Upper lobe of right lung (tissue), 1 donor: ENCODE results near the gene NOS1. TPM values are rescaled to one million over a fixed set of nuclear protein-coding genes. Genes with fewer than 3 reads are reported as not detected.
A peak's percentile ranks its signal among the peaks of the same experiment; 100 is the strongest.

Source experiments
- ATAC-seq: fragments of 200-7000 bp; cut with Tn5 transposase; one replicate; pipeline ENCODE4 v1.9.1; 2020; ENCODE audit warnings: mild to moderate bottlenecking, moderate library complexity
- DNase-seq: peaks from one replicate; pipeline ENCODE4 v3.0.0-alpha.2; 2020
- H3K27ac ChIP-seq: fragments of 200-600 bp; one replicate; pipeline ENCODE4 v1.8.0; 2022
- H3K27me3 ChIP-seq: fragments of 200-600 bp; one replicate; pipeline ENCODE4 v1.8.0; 2022; ENCODE audit warnings: mild to moderate bottlenecking
- H3K36me3 ChIP-seq: fragments of 200-600 bp; one replicate; pipeline ENCODE4 v1.8.0; 2022
- H3K4me1 ChIP-seq: fragments of 200-600 bp; one replicate; pipeline ENCODE4 v1.8.0; 2022
- H3K4me3 ChIP-seq: fragments of 200-600 bp; one replicate; pipeline ENCODE4 v1.8.0; 2022; ENCODE audit warnings: mild to moderate bottlenecking
- H3K9me3 ChIP-seq: fragments of 200-600 bp; one replicate; pipeline ENCODE4 v1.8.0; 2022
- CTCF ChIP-seq: fragments of 200-600 bp; IDR thresholded peaks from one replicate; pipeline ENCODE4 v1.8.0; 2022; ENCODE audit warnings: antibody characterized with exemption
- intact Hi-C: fragments of 100-400 bp; cut with DNase I; formaldehyde crosslinking; loops from one replicate; pipeline ENCODE4 v1.11.0; 2022
- total RNA-seq: library from RNA; stranded (reverse); fragmentation: NEBNext Ultra II Directional; extraction: Animal tissue kit (Norgen Biotek cat#: 25700); gene quantifications from one replicate; pipeline ENCODE4 v1.2.1, GENCODE V29; 2021
- donor health status: DM: no; HTN: yes; CAD: no; lungs with severe emphysema.

Gene NOS1
- total RNA-seq, 1 donor from 2014 or later, result 4.9 TPM

GRCh38 chr12:117363953-117364486 is 2.6 kb upstream of the NOS1 start:
- intact Hi-C loops, result no loop called here

GRCh38 chr12:117363056-117363662 is 1.7 kb upstream of the NOS1 start:
- no peak for TF ChIP-seq CTCF

More at GRCh38 chr12:117363953-117364486, 2.6 kb upstream of the NOS1 start:
- no peaks in the 10 kb centered on the region for H3K9me3 ChIP-seq
- peaks cover 50% of the 10 kb centered on the region for H3K27me3 ChIP-seq
- H3K4me3 ChIP-seq, result no peak overlapping the region
- no peak for DNase-seq
- no peak for TF ChIP-seq CTCF
- no peak overlapping the region for H3K27ac ChIP-seq
- H3K4me1 ChIP-seq, result no peaks in the 10 kb centered on the region
- ATAC-seq, result no peak
- no peaks in the 10 kb centered on the region for H3K36me3 ChIP-seq

GRCh38 chr12:117362391-117362790 is 965 bp upstream of the NOS1 start:
- H3K4me1 ChIP-seq, result no peaks in the 10 kb centered on the region
- H3K36me3 ChIP-seq, result no peaks in the 10 kb centered on the region
- ATAC-seq (no peak), DNase-seq (no peak)
- no peak for TF ChIP-seq CTCF
- H3K9me3 ChIP-seq, result no peaks in the 10 kb centered on the region
- no peak overlapping the region for H3K27ac ChIP-seq
- no peak overlapping the region for H3K4me3 ChIP-seq
- peaks cover 57% of the 10 kb centered on the region for H3K27me3 ChIP-seq
- intact Hi-C loops, result no loop called here

More at GRCh38 chr12:117363056-117363662, 1.7 kb upstream of the NOS1 start:
- Histone ChIP-seq H3K36me3 (no peaks in the 10 kb centered on the region), H3K9me3 (no peaks in the 10 kb centered on the region), H3K27ac (no peak overlapping the region), H3K27me3 (peaks cover 57% of the 10 kb centered on the region), H3K4me3 (no peak overlapping the region), H3K4me1 (no peaks in the 10 kb centered on the region)
- ATAC-seq, result no peak
- no peak for DNase-seq
- intact Hi-C loops, result no loop called here

GRCh38 chr12:117361905-117362304 is 479 bp upstream of the NOS1 start:
- no peaks in the 10 kb centered on the region for H3K4me1 ChIP-seq
- DNase-seq (no peak), ATAC-seq (no peak)
- no peak for TF ChIP-seq CTCF
- no peaks in the 10 kb centered on the region for H3K9me3 ChIP-seq
- no peak overlapping the region for H3K27ac ChIP-seq
- no peak overlapping the region for H3K4me3 ChIP-seq
- H3K36me3 ChIP-seq, result no peaks in the 10 kb centered on the region
- intact Hi-C loops, result no loop called here
- H3K27me3 ChIP-seq, result peaks cover 57% of the 10 kb centered on the region

GRCh38 chr12:117360551-117361346 is 677 bp downstream of the NOS1 start:
- Histone ChIP-seq H3K4me1 (no peaks in the 10 kb centered on the region), H3K36me3 (no peaks in the 10 kb centered on the region), H3K4me3 (peak overlapping the region; percentile 23), H3K27ac (no peak overlapping the region), H3K9me3 (no peaks in the 10 kb centered on the region), H3K27me3 (peaks cover 57% of the 10 kb centered on the region)
- DNase-seq (no peak), ATAC-seq (no peak)
- TF ChIP-seq CTCF, result no peak
- intact Hi-C loops, result no loop called here
